ENCODE data around the gene ARPC5. TPM values are rescaled to one million over a fixed set of nuclear protein-coding genes. Genes with fewer than 3 reads are reported as not detected.
"Not testable (repeated sequence)": the region's sequence is repeated elsewhere in the genome, so short reads cannot be mapped to it uniquely, and the experiment has no call there.

Gene ARPC5
- polyA plus RNA-seq, 1 donor = 163 TPM

GRCh38 chr1:183633676-183634343 lies 1.8 kb downstream of the ARPC5 start:
- WGBS (ENCODE audit: insufficient coverage, low lambda C conversion rate) = no CpG with 5 or more reads among the region's 1 CpG
- Histone ChIP-seq H3K27ac (ENCODE audit: low read length) (peak overlapping the region; percentile 58), H3K4me3 (ENCODE audit: low read length) (peak overlapping the region; percentile 92), H3K4me1 (ENCODE audit: control insufficient read depth, insufficient read depth, low read length) (peaks cover 9% of the 10 kb centered on the region), H3K36me3 (ENCODE audit: control insufficient read depth, insufficient read depth, low read length) (peaks cover 14% of the 10 kb centered on the region), H3K9me3 (ENCODE audit: control insufficient read depth, low read depth, low read length) (no peaks in the 10 kb centered on the region), H3K27me3 (ENCODE audit: control insufficient read depth, insufficient read depth, low read length) (no peaks in the 10 kb centered on the region)
- peak in 1 of 2 donors; percentile 55 for DNase-seq

- no peak overlapping the region for H3K27ac ChIP-seq (ENCODE audit: low read length)
- DNase-seq = no peak
- H3K9me3 ChIP-seq (ENCODE audit: control insufficient read depth, low read depth, low read length) = no peaks in the 10 kb centered on the region
- no peaks in the 10 kb centered on the region for H3K27me3 ChIP-seq (ENCODE audit: control insufficient read depth, insufficient read depth, low read length)
- H3K36me3 ChIP-seq (ENCODE audit: control insufficient read depth, insufficient read depth, low read length) = peaks cover 20% of the 10 kb centered on the region
- H3K4me1 ChIP-seq (ENCODE audit: control insufficient read depth, insufficient read depth, low read length) = peaks cover 9% of the 10 kb centered on the region
- H3K4me3 ChIP-seq (ENCODE audit: low read length) = peak overlapping the region; percentile 92
- no CpG with 5 or more reads among the region's 1 CpG for WGBS (ENCODE audit: insufficient coverage, low lambda C conversion rate)
Measured at GRCh38 chr1:183632964-183633363, 2.6 kb downstream of the ARPC5 start.

- Histone ChIP-seq H3K9me3 (ENCODE audit: control insufficient read depth, low read depth, low read length) (no peaks in the 10 kb centered on the region), H3K36me3 (ENCODE audit: control insufficient read depth, insufficient read depth, low read length) (peaks cover 26% of the 10 kb centered on the region), H3K27ac (ENCODE audit: low read length) (no peak overlapping the region), H3K27me3 (ENCODE audit: control insufficient read depth, insufficient read depth, low read length) (no peaks in the 10 kb centered on the region), H3K4me1 (ENCODE audit: control insufficient read depth, insufficient read depth, low read length) (peaks cover 9% of the 10 kb centered on the region), H3K4me3 (ENCODE audit: low read length) (no peak overlapping the region)
- no peak for DNase-seq
- WGBS (ENCODE audit: insufficient coverage, low lambda C conversion rate) = 100% methylated on average over 2 of the region's 2 CpGs
Measured at GRCh38 chr1:183632114-183632513, 3.5 kb downstream of the ARPC5 start.

GRCh38 chr1:183630748-183631147 lies 4.8 kb downstream of the ARPC5 start:
- H3K9me3 ChIP-seq (ENCODE audit: control insufficient read depth, low read depth, low read length) = no peaks in the 10 kb centered on the region
- H3K36me3 ChIP-seq (ENCODE audit: control insufficient read depth, insufficient read depth, low read length) = peaks cover 31% of the 10 kb centered on the region
- H3K27ac ChIP-seq (ENCODE audit: low read length) = no peak overlapping the region
- DNase-seq = no peak
- H3K4me1 ChIP-seq (ENCODE audit: control insufficient read depth, insufficient read depth, low read length) = peaks cover 9% of the 10 kb centered on the region
- H3K27me3 ChIP-seq (ENCODE audit: control insufficient read depth, insufficient read depth, low read length) = no peaks in the 10 kb centered on the region
- H3K4me3 ChIP-seq (ENCODE audit: low read length) = no peak overlapping the region
- 50% methylated on average over 1 of the region's 2 CpGs for WGBS (ENCODE audit: insufficient coverage, low lambda C conversion rate)

- no peak overlapping the region for H3K27ac ChIP-seq (ENCODE audit: low read length)
- H3K4me1 ChIP-seq (ENCODE audit: control insufficient read depth, insufficient read depth, low read length) = peaks cover 8% of the 10 kb centered on the region
Measured at GRCh38 chr1:183628537-183628936, 7.0 kb downstream of the ARPC5 start.

GRCh38 chr1:183626236-183626635 lies 9.3 kb downstream of the ARPC5 start:
- peaks cover 39% of the 10 kb centered on the region for H3K36me3 ChIP-seq (ENCODE audit: control insufficient read depth, insufficient read depth, low read length)
- H3K4me1 ChIP-seq (ENCODE audit: control insufficient read depth, insufficient read depth, low read length); H3K9me3 ChIP-seq (ENCODE audit: control insufficient read depth, low read depth, low read length); H3K27ac ChIP-seq (ENCODE audit: low read length); H3K4me3 ChIP-seq (ENCODE audit: low read length); H3K27me3 ChIP-seq (ENCODE audit: control insufficient read depth, insufficient read depth, low read length); DNase-seq: not testable (repeated sequence)
- WGBS (ENCODE audit: insufficient coverage, low lambda C conversion rate) = no CpG with 5 or more reads among the region's 3 CpGs

More at GRCh38 chr1:183628537-183628936, 7.0 kb downstream of the ARPC5 start:
- no peaks in the 10 kb centered on the region for H3K27me3 ChIP-seq (ENCODE audit: control insufficient read depth, insufficient read depth, low read length)
- peaks cover 39% of the 10 kb centered on the region for H3K36me3 ChIP-seq (ENCODE audit: control insufficient read depth, insufficient read depth, low read length)
- DNase-seq = no peak
- H3K9me3 ChIP-seq (ENCODE audit: control insufficient read depth, low read depth, low read length) = no peaks in the 10 kb centered on the region
- H3K4me3 ChIP-seq (ENCODE audit: low read length) = no peak overlapping the region

- H3K4me1 ChIP-seq (ENCODE audit: control insufficient read depth, insufficient read depth, low read length) = peaks cover 3% of the 10 kb centered on the region
- no peak overlapping the region for H3K4me3 ChIP-seq (ENCODE audit: low read length)
- peaks cover 20% of the 10 kb centered on the region for H3K36me3 ChIP-seq (ENCODE audit: control insufficient read depth, insufficient read depth, low read length)
- H3K27ac ChIP-seq (ENCODE audit: low read length) = peak overlapping the region; percentile 44
- no peaks in the 10 kb centered on the region for H3K9me3 ChIP-seq (ENCODE audit: control insufficient read depth, low read depth, low read length)
- WGBS (ENCODE audit: insufficient coverage, low lambda C conversion rate) = no CpG with 5 or more reads among the region's 10 CpGs
- DNase-seq = peak; percentile 70 to 85
- H3K27me3 ChIP-seq (ENCODE audit: control insufficient read depth, insufficient read depth, low read length) = no peaks in the 10 kb centered on the region
Measured at GRCh38 chr1:183622884-183623785, 12.4 kb downstream of the ARPC5 start.

- H3K4me3 ChIP-seq (ENCODE audit: low read length) = no peak overlapping the region
- DNase-seq = no peak
- no peak overlapping the region for H3K27ac ChIP-seq (ENCODE audit: low read length)
- H3K27me3 ChIP-seq (ENCODE audit: control insufficient read depth, insufficient read depth, low read length) = no peaks in the 10 kb centered on the region
- peaks cover 14% of the 10 kb centered on the region for H3K36me3 ChIP-seq (ENCODE audit: control insufficient read depth, insufficient read depth, low read length)
- 88% methylated on average over 1 of the region's 1 CpG for whole genome bisulfite sequencing (ENCODE audit: insufficient coverage, low lambda C conversion rate)
- H3K4me1 ChIP-seq (ENCODE audit: control insufficient read depth, insufficient read depth, low read length) = peaks cover 3% of the 10 kb centered on the region
- no peaks in the 10 kb centered on the region for H3K9me3 ChIP-seq (ENCODE audit: control insufficient read depth, low read depth, low read length)
Measured at GRCh38 chr1:183622013-183622412, 13.6 kb downstream of the ARPC5 start.

GRCh38 chr1:183620311-183620710 lies 15.3 kb downstream of the ARPC5 start:
- H3K27me3 ChIP-seq (ENCODE audit: control insufficient read depth, insufficient read depth, low read length) = no peaks in the 10 kb centered on the region
- peaks cover 3% of the 10 kb centered on the region for H3K4me1 ChIP-seq (ENCODE audit: control insufficient read depth, insufficient read depth, low read length)
- no peak overlapping the region for H3K4me3 ChIP-seq (ENCODE audit: low read length)
- no peak for DNase-seq
- H3K36me3 ChIP-seq (ENCODE audit: control insufficient read depth, insufficient read depth, low read length) = peaks cover 4% of the 10 kb centered on the region
- no CpG with 5 or more reads among the region's 2 CpGs for WGBS (ENCODE audit: insufficient coverage, low lambda C conversion rate)
- H3K9me3 ChIP-seq (ENCODE audit: control insufficient read depth, low read depth, low read length) = no peaks in the 10 kb centered on the region
- no peak overlapping the region for H3K27ac ChIP-seq (ENCODE audit: low read length)

- Histone ChIP-seq H3K9me3 (ENCODE audit: control insufficient read depth, low read depth, low read length) (no peaks in the 10 kb centered on the region), H3K36me3 (ENCODE audit: control insufficient read depth, insufficient read depth, low read length) (peaks cover 4% of the 10 kb centered on the region), H3K27me3 (ENCODE audit: control insufficient read depth, insufficient read depth, low read length) (no peaks in the 10 kb centered on the region), H3K4me3 (ENCODE audit: low read length) (no peak overlapping the region), H3K4me1 (ENCODE audit: control insufficient read depth, insufficient read depth, low read length) (peaks cover 3% of the 10 kb centered on the region), H3K27ac (ENCODE audit: low read length) (no peak overlapping the region)
- DNase-seq = no peak
- no CpG with 5 or more reads among the region's 1 CpG for WGBS (ENCODE audit: insufficient coverage, low lambda C conversion rate)
Measured at GRCh38 chr1:183619781-183620180, 15.8 kb downstream of the ARPC5 start.

Data from large intestine (tissue), 3 donors.